Epithelial cell of prostate (primary cell): ENCODE measurements around the gene POLE.
A peak's percentile ranks its signal among the peaks of the same experiment; 100 is the strongest.
"Not testable (repeated sequence)": the region's sequence is repeated elsewhere in the genome, so short reads cannot be mapped to it uniquely, and the experiment has no call there.

ENCODE experiments used
- DNase-seq: peaks from one replicate; pipeline ENCODE4 v3.0.0-alpha.2; 2011; ENCODE audit warnings: low read depth, low spot score
- H3K27ac ChIP-seq: fragments of 450-650 bp; 2 replicates; pipeline ENCODE4 v1.5.1; 2017; ENCODE audit warnings: mild to moderate bottlenecking

Gene POLE

DNA sequence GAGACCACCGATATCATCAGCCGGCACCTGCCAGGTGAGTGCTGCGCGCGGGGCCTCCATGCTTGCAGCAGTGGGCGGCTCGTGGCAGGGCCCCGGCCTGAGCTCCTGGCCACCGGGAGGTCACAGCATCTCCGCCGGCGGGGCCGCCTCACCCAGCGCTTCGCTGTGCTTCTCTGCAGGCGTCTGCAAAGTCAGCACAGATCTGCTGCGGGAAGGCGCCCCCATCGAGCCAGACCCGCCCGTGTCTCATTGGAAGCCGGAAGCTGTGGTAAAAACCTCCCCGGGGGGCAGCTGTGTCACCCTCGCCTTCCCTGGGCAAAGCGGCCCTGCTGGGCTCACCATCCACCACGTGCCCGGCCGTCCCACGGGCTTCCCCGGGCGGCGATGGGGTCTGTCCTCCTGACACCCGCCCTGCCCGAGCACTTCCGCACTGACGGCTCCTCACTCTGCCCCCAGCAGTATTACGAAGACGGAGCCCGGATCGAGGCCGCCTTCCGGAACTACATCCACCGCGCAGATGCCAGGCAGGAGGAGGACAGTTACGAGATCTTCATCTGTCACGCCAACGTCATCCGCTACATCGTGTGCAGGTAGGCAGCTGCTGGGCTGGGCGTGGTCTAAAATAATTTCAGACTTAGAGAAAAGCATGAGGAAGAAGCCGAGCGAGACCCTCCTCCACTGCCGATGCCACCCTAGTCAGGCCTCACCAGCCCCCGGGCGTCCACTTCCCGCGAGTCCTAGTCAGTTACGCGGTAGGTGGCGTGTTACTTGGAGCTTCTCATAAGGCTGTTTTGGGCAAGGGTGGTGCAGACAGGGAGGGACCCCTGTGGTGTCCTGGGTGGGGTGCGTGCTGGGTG is 30.6 kb upstream of the POLE start:
- DNase-seq, result no peak
- H3K27ac ChIP-seq, result no peak overlapping the region

DNA sequence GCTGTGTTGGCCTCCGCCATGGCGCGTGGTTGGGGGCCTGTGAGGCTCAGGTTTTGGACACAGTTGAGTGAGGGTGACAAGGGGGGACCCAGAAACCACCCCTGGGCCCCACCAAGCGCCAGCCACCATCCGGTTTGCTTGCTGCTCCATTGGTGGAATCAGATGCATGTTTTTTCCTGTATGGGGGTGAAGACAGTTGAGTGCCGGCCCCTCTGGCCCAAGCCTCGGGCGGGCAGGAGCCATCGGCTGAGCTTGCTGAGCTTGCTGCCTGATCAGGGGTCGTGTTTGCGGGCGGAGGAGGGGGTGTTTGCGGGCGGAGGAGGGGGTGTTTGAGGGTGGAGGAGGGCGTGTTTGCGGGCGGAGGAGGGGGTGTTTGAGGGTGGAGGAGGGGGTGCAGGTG is 29.9 kb upstream of the POLE start:
- no peak overlapping the region for H3K27ac ChIP-seq
- DNase-seq, result no peak

DNA sequence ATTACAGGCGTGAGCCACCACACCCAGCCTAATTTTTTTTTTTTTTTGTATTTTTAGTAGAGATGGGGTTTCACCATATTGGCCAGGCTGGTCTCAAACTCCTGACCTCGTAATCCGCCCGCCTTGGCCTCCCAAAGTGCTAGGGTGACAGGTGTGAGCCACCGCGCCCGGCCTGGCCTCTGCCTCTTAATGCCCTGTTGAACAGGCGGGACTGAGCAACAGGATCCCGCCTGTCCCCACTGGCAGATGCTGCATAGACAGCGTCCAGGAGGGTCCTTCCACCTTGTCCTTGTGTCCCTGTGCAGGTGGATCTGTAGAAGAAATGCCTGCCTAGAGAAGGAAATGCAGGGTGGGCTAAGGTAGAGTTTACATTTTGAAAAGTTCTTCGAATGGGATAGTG is 29.2 kb upstream of the POLE start:
- H3K27ac ChIP-seq, result no peak overlapping the region
- no peak for DNase-seq

DNA sequence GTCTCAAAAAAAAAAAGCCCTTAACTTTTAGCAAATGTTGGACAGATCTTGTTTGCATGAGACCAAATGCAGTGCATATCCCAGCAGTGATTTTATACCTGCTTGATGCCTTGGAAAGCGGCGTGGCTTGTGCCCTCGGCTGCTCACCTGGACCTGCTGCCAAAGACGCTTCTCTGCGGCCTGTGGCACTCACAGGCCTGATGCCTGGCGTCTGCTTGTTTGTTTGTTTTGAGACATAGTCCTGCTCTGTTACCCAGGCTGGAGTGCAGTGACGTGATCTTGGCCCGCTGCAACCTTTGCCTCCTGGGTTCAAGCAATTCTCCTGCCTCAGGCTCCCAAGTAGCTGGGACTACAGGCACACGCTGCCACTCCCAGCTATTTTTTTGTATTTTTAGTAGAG is 28.7 kb upstream of the POLE start:
- H3K27ac ChIP-seq, result no peak overlapping the region
- DNase-seq, result no peak

GRCh38 chr12:132713123-132713522 is 26.0 kb upstream of the POLE start:
- peak overlapping the region; percentile 63 for H3K27ac ChIP-seq
- peak; percentile 82 for DNase-seq

- peak overlapping the region; percentile 78 for H3K27ac ChIP-seq
- no peak for DNase-seq
These were observed 24.1 kb upstream of the POLE start for GRCh38 chr12:132711080-132711843.

DNA sequence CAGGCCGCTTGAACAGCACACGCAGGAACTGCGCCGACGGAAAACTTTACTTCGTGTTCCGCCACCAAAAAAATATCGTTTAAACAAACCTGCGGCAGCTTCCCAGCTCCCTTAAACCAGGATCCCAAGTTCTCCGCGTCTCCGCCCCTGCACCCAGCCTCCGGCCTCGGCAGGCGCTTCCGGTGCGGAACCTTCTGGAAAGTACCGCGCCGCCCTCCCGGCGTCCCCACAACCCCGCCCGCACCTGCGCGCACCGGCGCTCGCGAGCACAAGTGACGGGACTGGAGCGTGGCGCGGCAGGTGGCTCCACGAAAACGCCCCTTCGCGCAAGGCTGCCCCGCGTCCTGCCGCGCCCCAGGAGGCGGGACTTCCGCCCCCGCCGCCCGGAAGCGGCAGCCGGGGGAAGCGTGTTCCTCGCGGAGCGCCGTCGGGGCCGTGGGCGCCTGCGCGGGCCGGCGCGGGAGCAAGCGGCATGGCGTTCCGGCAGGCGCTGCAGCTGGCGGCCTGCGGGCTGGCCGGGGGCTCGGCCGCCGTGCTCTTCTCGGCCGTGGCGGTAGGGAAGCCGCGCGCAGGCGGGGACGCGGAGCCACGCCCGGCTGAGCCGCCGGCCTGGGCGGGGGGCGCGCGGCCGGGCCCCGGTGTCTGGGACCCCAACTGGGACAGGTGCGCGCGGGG is 23.4 kb upstream of the POLE start, which contains the start of gene PGAM5:
Gene PGAM5, plus strand, starts transcription at position 438 of the 675 bp plus-strand sequence. Its CDS starts 35 bp downstream, at position 473.
- peak; percentile 66 for DNase-seq
- H3K27ac ChIP-seq, result peak within 1 kb of the TSS; percentile 78

DNA sequence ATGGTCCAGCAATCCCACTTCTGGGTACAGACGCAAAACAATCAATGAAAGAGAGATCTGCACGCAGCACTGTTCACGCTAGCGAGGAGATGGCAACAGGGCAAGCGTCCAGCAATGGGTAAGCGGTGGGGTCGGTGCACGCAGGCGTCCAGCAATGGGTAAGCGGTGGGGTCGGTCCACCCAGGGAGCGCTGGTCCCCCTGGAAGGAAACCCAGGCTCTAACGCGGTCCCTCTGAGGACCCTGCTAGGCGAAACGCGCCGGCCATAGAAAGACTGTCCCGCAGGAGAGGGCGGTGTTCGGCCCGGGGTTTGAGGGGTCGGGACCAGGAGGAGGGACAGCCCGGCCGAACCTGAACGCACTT is 22.9 kb upstream of the POLE start:
- H3K27ac ChIP-seq, result peak overlapping the region; percentile 78
- DNase-seq, result no peak

- DNase-seq, result no peak
- no peak overlapping the region for H3K27ac ChIP-seq
These were observed 21.0 kb upstream of the POLE start for GRCh38 chr12:132708150-132708549.

GRCh38 chr12:132707241-132707640 is 20.1 kb upstream of the POLE start:
- DNase-seq, result no peak
- no peak overlapping the region for H3K27ac ChIP-seq

- no peak for DNase-seq
- H3K27ac ChIP-seq, result no peak overlapping the region
These were observed 16.5 kb upstream of the POLE start for GRCh38 chr12:132703641-132704040.

GRCh38 chr12:132702640-132703039 is 15.5 kb upstream of the POLE start:
- no peak overlapping the region for H3K27ac ChIP-seq
- no peak for DNase-seq

DNA sequence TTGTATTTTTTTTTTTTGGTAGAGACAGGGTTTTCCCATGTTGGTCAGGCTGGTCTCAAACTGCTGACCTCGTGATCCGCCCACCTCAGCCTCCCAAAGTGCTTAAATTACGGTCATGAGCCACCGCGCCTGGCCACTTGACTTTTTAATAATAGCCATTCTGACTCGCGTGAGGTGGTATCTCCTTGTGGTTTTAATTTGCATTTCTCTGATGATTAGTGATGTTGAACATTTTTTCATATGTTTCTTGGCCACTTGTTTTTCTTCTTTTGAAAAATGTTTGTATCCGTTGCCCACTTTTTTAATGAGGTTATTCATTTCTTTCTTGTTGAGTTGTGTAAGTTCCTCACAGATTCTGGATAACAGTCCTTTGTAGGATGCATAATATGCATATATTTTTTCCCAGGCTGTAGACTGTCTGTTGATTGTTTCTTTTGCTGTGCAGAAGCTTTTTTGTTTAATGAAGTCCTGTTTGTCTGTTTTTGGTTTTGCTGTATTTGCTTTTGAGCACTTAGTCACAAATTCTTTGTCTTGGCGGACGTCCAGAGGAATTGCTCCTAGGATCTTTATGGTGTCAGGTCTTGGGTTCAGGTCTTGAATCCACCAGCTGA is 13.2 kb upstream of the POLE start:
- no peak overlapping the region for H3K27ac ChIP-seq
- DNase-seq, result no peak

DNA sequence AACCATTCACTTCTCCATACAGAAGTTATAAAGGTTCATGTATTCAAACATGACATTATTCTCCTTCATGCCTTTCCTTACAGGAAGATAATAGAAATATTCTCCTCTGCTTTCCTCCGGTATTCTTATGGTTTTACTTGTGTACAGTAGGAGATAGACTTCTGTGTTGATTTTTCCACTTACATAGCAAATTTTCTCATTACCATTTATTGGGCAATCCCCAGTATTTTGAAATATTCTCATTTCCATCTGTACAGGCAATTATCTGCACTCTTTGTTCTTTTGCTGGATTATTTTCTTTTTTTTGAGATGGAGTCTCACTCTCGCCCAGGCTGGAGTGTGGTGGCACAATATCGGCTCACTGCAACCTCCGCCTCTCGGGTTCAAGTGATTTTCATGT is 11.2 kb upstream of the POLE start:
- no peak for DNase-seq
- H3K27ac ChIP-seq, result no peak overlapping the region

GRCh38 chr12:132695431-132695830 is 8.3 kb upstream of the POLE start:
- H3K27ac ChIP-seq, result no peak overlapping the region
- no peak for DNase-seq

DNA sequence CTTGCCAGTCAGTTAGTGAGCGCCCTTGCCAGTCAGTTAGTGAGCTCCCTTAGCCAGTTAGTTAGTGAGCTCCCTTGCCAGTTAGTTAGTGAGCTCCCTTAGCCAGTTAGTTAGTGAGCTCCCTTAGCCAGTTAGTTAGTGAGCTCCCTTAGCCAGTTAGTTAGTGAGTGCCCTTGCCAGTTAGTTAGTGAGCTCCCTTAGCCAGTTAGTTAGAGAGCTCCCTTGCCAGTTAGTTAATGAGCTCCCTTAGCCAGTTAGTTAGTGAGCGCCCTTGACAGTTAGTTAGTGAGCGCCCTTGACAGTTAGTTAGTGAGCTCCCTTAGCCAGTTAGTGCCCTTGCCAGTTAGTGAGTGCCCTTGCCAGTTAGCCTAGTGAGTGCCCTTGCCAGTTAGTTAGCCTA is 7.7 kb upstream of the POLE start:
- H3K27ac ChIP-seq, DNase-seq: not testable (repeated sequence)

DNA sequence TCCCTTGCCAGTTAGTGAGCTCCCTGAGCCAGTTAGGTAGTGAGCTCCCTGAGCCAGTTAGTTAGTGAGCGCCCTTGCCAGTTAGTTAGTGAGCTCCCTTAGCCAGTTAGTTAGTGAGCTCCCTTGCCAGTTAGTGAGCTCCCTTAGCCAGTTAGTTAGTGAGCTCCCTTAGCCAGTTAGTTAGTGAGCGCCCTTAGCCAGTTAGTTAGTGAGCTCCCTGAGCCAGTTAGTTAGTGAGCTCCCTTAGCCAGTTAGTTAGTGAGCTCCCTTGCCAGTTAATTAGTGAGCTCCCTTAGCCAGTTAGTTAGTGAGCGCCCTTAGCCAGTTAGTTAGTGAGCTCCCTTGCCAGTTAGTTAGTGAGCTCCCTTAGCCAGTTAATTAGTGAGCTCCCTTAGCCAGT is 4.9 kb upstream of the POLE start:
- DNase-seq, H3K27ac ChIP-seq: not testable (repeated sequence)

GRCh38 chr12:132690112-132690511 is 3.0 kb upstream of the POLE start:
- H3K27ac ChIP-seq, result no peak overlapping the region
- no peak for DNase-seq

DNA sequence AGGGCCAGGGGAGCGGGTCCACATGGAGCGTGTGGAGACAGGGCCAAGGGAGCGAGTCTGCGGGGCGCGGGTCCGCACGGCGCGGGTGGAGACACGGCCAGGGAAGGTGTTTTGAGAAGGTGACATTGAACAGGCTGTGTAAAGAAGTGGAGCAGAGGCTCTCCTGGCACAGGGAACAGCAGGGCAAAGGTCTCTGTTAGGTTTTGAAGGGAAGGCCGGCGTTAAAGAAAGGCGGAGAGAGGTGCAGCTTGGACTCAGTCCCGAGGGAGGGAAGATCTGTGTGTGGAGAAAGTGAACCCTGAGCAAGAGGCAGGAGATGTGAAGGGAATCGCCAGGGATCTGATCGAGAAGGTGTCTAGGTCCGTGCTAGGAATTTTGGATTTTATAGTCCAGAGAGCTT is 2.1 kb upstream of the POLE start:
- DNase-seq, result no peak
- H3K27ac ChIP-seq, result no peak overlapping the region

GRCh38 chr12:132686825-132687210 is 324 bp downstream of the POLE start:
- no peak overlapping the region for H3K27ac ChIP-seq
- DNase-seq, result no peak

- DNase-seq, result no peak
- no peak overlapping the region for H3K27ac ChIP-seq
These were observed 1.7 kb downstream of the POLE start for GRCh38 chr12:132685400-132685799.
